EL (cell line): ENCODE data around the gene CEACAM1.
"Not testable (repeated sequence)": the region's sequence is repeated elsewhere in the genome, so short reads cannot be mapped to it uniquely, and the experiment has no call there.

Experiments
- DNase-seq: peaks from one replicate; pipeline ENCODE4 v3.0.0-alpha.2; 2016

The CEACAM1 gene

DNA sequence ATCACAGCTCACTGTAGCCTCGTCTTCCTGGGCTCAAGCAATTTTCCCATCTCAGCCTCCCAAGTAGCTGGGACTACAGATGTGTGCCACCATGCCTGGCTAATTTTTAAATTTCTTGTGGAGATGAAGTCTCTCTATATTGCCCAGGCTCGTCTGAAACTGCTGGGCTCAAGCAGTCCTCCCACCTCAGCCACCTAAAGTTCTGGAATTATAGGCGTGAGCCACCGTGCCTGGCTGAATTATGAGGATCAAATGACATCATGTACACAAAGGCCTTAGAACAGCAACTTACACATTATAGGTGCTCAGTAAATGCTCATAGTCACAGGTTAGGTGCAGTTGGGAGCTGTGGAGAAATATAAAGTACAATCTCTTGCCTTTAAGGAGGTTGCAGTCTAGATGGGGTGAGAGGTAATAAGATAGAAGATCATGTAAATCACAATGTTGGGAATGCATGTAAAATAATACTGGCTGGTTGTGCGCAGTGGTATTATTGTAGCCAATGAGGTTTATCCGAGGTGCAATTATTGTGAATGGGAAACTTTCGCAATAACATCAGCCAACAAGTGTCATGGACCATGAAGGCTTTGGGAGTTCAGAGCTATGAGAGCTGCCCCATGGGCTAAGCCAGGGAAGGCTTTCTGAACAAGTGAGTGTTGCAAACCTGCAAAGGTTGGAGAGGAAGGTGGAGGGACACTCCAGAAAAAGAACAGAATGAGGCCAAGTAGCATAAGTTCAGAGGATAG lies 55.7 kb downstream of the CEACAM1 start:
- DNase-seq = no peak

DNA sequence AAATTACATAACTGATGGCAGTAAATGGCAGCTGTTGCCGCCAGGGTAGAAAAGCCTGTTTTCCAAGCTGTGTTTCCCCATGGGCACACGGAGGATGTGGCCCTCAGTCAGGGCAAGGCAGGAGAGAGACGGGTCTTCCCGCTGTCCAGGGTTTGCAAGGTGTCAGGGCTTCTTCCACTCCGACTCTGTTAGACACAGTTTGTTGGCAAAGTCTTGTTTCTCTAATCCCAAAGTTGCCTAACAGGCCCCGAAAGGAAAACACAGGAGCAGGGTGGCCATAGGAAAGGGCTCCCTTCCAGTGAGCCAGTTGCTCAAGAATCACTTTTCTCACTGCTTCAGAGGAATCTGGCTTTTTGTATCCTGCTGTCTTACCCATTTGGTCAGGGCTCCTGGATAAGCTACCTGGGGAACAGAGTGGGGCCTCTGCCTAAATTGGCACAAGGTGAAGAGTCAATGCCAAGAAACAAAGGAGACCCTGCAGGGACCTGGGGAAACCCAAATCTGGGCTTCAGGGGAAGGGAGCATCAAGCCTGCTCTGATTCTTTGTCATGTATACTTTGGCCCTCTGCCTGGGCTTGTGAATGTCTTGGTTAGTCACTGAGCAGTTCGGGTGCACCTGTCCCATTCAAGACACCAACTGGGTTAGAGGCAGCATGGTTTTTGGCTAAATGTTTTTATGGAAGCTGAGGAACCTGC lies 56.6 kb downstream of the CEACAM1 start:
- peak; percentile 19 for DNase-seq

DNA sequence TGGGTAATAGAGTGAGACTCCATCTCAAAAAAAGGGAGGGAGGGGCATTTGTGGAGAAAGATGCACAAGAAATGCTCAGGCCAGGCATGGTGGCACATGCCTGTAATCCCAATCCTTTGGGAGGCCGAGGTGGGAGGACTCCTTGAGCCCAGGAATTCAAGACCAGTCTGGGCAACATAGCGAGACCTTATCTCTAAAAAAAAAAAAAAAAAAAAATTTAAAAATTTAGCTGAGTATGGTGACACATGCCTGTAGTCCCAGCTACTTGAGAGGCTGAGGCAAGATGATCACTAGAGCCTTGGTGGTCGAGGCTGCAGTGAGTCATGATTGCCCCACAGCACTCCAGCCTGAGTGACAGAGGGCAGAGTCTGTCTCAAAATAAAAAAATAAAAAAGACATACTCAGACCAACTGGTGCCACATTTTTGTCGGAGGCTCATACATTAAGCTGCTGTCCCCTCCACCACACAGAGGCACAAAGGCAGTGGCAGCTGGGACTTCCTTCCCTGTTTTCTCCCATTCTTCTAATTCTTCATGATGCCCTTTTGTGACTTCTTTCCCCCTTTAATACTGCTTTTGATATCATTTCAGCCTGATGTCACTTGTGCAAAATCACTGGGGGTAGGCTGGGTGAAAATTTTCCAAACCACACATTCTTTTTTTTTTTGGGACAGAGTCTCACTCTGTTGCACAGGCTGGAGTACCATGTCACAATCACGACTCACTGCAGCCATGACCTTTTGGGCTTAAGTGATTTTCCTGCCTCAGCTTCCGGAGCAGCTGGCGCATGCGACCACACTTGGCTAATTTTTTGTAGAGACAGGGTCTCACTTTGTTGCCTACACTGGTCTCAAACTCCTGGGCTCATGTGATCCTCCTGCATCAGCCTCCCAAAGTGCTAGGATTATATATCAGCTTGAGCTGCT lies 58.7 kb downstream of the CEACAM1 start:
- peak; percentile 23 for DNase-seq

DNA sequence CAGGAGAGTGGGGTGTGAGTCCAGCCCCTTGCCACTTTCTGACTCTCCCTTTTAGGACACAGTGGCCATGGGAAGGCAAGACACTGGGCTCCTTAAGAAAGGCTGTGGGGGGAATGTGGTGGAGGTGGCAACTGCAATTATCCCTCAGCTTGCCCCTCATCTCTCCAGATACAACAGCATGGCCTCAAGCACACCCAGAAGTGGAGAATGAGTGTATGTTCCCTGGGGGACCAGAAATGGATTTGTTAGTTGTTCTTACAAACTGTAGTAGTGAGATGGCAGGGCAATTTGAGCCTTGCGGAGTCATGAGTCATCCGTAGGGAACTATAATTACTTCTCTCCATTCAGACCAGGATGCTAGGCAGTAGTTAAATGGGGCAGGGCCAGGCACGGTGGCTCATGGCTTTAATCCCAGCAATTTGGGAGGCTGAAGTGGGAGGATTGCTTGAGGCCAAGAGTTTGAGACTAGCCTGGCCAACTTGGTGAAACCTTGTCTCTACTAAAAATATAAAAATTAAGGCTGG lies 59.9 kb downstream of the CEACAM1 start:
- peak; percentile 80 for DNase-seq

DNA sequence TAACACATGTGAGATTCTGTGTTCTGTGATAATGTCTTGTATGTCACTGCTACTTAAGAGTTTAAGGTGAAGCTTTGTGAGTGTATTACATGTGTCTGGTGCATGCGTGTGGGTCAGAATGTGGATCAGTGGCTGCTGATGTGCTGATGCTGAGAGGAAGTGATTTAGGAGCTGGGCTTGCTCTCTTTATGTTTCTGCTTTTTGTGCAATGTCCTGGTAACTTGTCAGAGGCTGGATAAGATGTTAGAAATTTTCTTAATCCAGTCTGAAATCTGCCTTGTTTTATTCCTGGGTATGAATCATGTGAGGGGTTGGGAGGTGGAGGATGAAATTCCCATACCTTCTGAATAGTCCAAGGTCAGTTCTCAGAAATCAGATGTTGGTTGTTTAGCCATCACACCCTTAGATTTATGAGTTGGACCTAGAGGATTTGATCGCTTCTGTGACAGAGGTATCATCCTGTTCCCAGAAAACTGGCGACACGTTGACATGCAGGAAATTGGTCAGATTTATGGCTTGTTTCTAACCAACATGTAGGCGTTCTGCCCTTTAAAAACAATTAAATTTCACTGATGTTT lies 61.0 kb downstream of the CEACAM1 start:
- DNase-seq = no peak

DNA sequence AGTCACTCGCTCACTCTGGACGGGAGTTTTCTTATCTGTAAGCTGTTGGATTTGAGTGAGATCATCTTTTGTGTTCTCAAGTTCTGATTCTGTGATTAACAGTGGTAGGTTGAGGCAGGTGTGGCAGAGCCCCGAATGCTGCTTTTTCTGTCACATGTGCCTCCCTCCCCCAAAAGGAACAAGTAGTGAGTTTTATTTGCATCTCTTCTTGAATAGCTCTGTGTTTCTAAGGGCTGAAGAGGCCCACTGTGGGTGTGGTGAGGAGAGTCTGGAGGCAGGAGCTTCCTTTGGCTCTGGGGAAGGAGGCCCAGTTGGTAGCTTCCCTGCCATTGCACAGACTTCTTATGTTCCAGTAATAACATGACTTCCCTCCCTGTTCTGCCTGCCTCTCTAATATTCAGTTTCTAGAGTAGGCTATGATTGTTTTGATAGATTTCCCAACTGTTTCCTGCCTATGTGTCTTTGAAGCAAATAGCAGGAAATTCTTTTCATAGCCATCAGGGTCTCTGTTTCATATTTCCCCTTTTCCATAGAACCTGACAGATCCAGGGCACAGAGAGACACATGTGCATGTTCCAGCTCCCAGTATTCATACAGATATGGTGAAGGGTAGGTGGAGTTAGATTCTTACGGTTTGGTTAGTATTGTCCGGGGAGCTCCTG lies 61.6 kb downstream of the CEACAM1 start:
- no peak for DNase-seq

DNA sequence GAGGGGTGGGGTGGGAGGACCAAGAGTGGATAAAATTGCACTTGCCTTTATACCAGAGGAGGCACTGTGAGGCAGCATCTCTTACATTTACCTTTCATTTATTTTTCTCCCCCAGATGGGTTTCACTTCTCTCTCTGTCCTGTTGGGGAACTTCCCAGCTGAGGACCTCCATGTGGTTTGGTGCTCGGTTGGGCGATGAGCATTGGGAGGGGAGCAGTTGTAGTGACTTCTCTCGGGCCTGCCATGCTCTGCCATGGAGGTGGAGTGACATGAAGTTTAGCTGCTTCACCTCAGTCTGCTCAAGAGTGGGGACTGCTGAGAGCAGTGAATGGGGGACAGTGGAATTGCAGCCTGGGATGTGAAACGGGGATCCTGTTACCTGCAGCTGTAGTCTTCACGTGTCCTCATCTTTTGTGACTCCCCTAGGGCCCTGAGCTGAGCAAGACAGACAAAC lies 62.4 kb downstream of the CEACAM1 start:
- DNase-seq = no peak

DNA sequence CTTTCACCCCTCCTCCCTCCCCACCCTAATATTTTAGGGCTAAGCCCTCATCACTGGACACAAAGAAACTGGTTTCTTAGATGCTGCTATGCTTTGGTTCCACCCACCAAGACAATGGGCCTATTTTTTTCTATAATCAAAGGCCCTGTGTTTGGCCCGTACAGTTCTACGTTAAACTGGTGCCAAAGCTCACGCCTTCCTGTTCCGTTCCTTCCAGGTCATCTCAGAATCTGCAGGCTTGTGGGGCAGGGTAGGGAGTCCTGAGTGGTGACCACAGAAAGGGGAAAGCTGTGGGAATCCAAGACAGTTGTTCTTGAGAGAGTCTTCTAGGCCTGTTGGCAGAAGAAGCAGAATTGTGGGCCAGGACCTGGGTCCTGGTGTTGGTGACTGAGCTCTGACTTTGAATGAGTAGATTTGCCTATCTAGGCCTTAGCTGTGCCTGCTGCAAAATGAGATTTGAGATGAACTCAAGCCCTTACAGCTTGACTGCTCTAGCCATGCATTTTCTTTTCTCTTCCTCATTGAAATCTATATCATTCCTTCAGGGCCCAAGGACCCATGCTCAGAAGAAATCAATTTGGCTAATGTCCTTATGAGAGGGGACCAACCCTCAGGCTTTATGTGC lies 66.5 kb downstream of the CEACAM1 start:
- no peak for DNase-seq

DNA sequence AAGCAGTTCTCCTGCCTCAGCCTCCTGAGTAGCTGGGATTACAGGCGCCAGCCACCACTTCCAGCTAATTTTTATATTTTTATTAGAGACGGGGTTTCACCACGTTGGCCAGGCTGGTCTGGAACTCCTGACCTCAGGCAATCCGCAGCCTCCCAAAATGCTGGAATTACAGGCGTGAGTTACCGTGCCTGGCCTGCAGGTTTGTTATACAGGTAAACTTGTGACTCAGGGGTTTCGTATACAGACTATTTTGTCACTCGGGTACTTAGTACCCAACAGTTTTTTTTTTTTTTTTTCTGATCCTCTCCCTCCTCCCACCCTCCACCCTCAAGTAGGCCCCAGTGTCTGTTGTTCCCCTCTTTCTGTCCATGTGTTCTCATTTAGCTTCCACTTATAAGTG lies 67.0 kb downstream of the CEACAM1 start:
- not testable (repeated sequence) for DNase-seq

DNA sequence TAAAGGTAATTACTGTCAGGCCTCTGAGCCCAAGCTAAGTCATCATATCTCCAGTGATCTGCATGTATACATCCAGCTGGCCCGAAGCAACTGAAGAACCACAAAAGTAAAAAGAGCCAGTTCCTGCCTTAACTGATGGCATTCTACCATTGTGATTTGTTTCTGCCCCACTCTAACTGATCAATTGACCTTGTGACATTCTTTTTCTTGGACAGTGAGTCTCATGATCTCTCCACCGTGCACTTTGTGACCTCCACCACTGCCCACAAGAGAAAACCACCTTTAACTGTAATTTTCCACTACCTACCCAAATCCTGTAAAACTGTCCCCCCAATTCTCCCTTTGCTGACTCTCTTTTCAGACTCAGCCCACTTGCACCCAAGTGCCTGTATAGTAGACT lies 68.4 kb downstream of the CEACAM1 start:
- no peak for DNase-seq
